T-cell (primary cell): ENCODE data around the gene AGFG1. TPM values are rescaled to one million over a fixed set of nuclear protein-coding genes. Genes with fewer than 3 reads are reported as not detected.

Source experiments
- ATAC-seq, 4 experiments: fragments of 200-7000 bp in 3 of 4; fragments of 150-1000 bp in 1 of 4; cut with Tn5 transposase; replicated peaks in 1 of 4; 1 replicate in 3 of 4; 2 replicates in 1 of 4; pipeline ENCODE4 v1.10.0; 2021; ENCODE audit warnings: moderate library complexity in 3 of 4, mild to moderate bottlenecking in 2 of 4, moderate number of reproducible peaks in 1 of 4
- CTCF ChIA-PET, 2 donors: fragments of 300-600 bp; sonication (Branson Sonifier 250); formaldehyde crosslinking; loops; one replicate each; lab custom pipeline; 2022; ENCODE audit warnings: antibody characterized with exemption in 2 of 2; lab: Charles Lee
- POLR2A ChIA-PET, 2 donors: fragments of 300-600 bp; sonication (Branson Sonifier 250); formaldehyde crosslinking; loops; one replicate each; lab custom pipeline; 2022; ENCODE audit warnings: antibody characterized with exemption in 2 of 2; lab: Charles Lee
- DNase-seq, 35 experiments: peaks; one replicate each; pipeline versions ENCODE4 v3.0.0 to v3.0.0-alpha.2; 2013 to 2023
- H3K27ac ChIP-seq: one replicate; pipeline ENCODE4 v1.5.1; 2013; ENCODE audit warnings: low read length
- H3K27me3 ChIP-seq, 2 experiments: replicated peaks in 1 of 2; 1 replicate in 1 of 2; 2 replicates in 1 of 2; pipeline versions ENCODE4 v1.6.1 to v1.7.0; 2013; ENCODE audit warnings: low read length in 1 of 2, mixed read lengths in 1 of 2; ENCODE audit not compliant: control insufficient read depth in 2 of 2, insufficient read depth in 2 of 2; ENCODE audit errors: extremely low read depth in 1 of 2
- H3K36me3 ChIP-seq, 2 donors: 1 replicate in 1 of 2; 2 replicates in 1 of 2; pipeline versions ENCODE4 v1.6.1 to v1.7.0; 2013; ENCODE audit warnings: low read length in 1 of 2; ENCODE audit not compliant: control insufficient read depth in 2 of 2, insufficient read depth in 1 of 2; ENCODE audit errors: extremely low read depth in 1 of 2
- H3K4me1 ChIP-seq, 2 experiments: 1 replicate in 1 of 2; 2 replicates in 1 of 2; pipeline versions ENCODE4 v1.6.1 to v1.7.0; 2013; ENCODE audit warnings: low read length in 2 of 2, mixed read lengths in 1 of 2; ENCODE audit not compliant: insufficient read depth in 2 of 2, control insufficient read depth in 1 of 2; ENCODE audit errors: extremely low read depth in 1 of 2
- H3K4me3 ChIP-seq, 2 donors: 1 replicate in 1 of 2; 2 replicates in 1 of 2; pipeline versions ENCODE4 v1.5.1 to v1.7.0; 2013; ENCODE audit warnings: mild to moderate bottlenecking in 2 of 2, low read length in 1 of 2, moderate library complexity in 1 of 2; ENCODE audit not compliant: control insufficient read depth in 1 of 2; ENCODE audit errors: extremely low read depth in 1 of 2
- H3K9me3 ChIP-seq: 2 replicates; pipeline ENCODE4 v1.7.0; 2013
- H3K27ac Mint-ChIP-seq, 2 donors: one replicate each; pipeline ENCODE4 v1.8.0; 2020 to 2021; ENCODE audit warnings: mild to moderate bottlenecking in 2 of 2, mixed read lengths in 2 of 2
- H3K27me3 Mint-ChIP-seq, 2 donors: one replicate each; pipeline ENCODE4 v1.8.0; 2021 to 2022; ENCODE audit warnings: mixed read lengths in 2 of 2
- H3K36me3 Mint-ChIP-seq: one replicate; pipeline ENCODE4 v1.8.0; 2021; ENCODE audit warnings: mixed read lengths
- H3K4me1 Mint-ChIP-seq, 3 donors: one replicate each; pipeline ENCODE4 v1.8.0; 2020 to 2022; ENCODE audit warnings: mixed read lengths in 3 of 3, mild to moderate bottlenecking in 1 of 3
- H3K4me3 Mint-ChIP-seq, 3 donors: one replicate each; pipeline ENCODE4 v1.8.0; 2020 to 2022; ENCODE audit warnings: mild to moderate bottlenecking in 3 of 3, mixed read lengths in 3 of 3, moderate library complexity in 3 of 3
- H3K9me3 Mint-ChIP-seq, 3 donors: one replicate each; pipeline ENCODE4 v1.8.0; 2020 to 2022; ENCODE audit warnings: mixed read lengths in 3 of 3
- WGBS: methylation state at CpG from one replicate; pipeline ENCODE4 v1.1.5; 2013; ENCODE audit warnings: missing lambda C conversion rate; ENCODE audit not compliant: insufficient coverage; 5-methylcytosine and 5-hydroxymethylcytosine counted together
- total RNA-seq, 35 experiments: library from RNA in 6 of 35; stranded (reverse) in 6 of 35; fragments of 120-200 nt in 1 of 35; gene quantifications; one replicate each; pipeline versions ENCODE4 v1.2.1 to v1.2.4 and lab custom pipeline; 2013 to 2026

The AGFG1 gene
- total RNA-seq, 5 donors from 2014 or later (not counting 1 experiment from before 2014, with no cell fraction given), result 48.6 to 61.4 (median 53.1) TPM

DNA sequence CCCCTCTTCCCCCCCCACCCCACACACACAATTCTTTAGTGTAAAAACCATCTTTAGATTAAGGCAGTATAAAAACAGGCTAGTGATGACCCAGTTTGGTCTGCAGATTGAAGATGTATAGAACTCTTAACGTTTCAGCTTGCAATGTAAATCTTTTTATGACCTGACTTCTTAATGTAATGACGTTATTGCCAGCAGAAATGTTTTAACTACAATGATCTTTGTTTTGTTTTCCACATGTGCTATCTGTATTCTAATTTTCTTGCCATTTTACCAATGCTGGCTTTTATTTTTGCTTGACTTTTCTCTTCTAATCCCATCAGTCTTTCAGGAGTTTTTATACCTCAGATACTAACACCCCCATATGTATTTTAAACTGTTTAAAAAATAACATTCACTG, 25.2 kb downstream of the AGFG1 start:
- H3K27ac Mint-ChIP-seq, result no peak overlapping the region
- no CpG with 5 or more reads among the region's 2 CpGs for WGBS

GRCh38 chr2:227499627-227500300, 27.8 kb downstream of the AGFG1 start:
- Histone ChIP-seq H3K27ac (no peak overlapping the region), H3K36me3 (peaks cover 5 to 11% of the 10 kb centered on the region in 2 donors), H3K27me3 (no peaks in the 10 kb centered on the region), H3K4me3 (no peak overlapping the region), H3K9me3 (no peaks in the 10 kb centered on the region), H3K4me1 (peaks cover 9% of the 10 kb centered on the region in 2 experiments)
- ATAC-seq (no peak), DNase-seq (no peak)
- no peaks in the 10 kb centered on the region for H3K27me3 Mint-ChIP-seq
- no peaks in the 10 kb centered on the region for H3K9me3 Mint-ChIP-seq
- peaks cover 69 to 83% (median 77%) of the 10 kb centered on the region in 3 donors for H3K4me1 Mint-ChIP-seq
- peaks cover 21% of the 10 kb centered on the region for H3K36me3 Mint-ChIP-seq
- H3K4me3 Mint-ChIP-seq, result no peak overlapping the region
- CTCF ChIA-PET, result interaction anchor here in 1 of 2 donors (0.6 to 1.0 kb wide), 2 partner anchors 46 to 125 kb away, joined by 3 read pairs; no protein-coding TSS in a partner anchor
- WGBS, result 96% methylated on average over 6 of the region's 6 CpGs
- POLR2A ChIA-PET, result interaction anchor here in 1 of 2 donors (0.7 kb wide), 1 partner anchor 37 kb away, joined by 3 read pairs; no protein-coding TSS in a partner anchor
- H3K27ac Mint-ChIP-seq, result peak overlapping the region; percentile 2 to 22

More for the DNA sequence above, 25.2 kb downstream of the AGFG1 start:
- CTCF ChIA-PET, result no interaction called here
- H3K4me3 ChIP-seq, result no peak overlapping the region
- H3K4me1 ChIP-seq, result peaks cover 0 to 3% of the 10 kb centered on the region in 2 experiments
- no peak overlapping the region for H3K4me3 Mint-ChIP-seq
- no peaks in the 10 kb centered on the region for H3K27me3 Mint-ChIP-seq
- peaks cover 29% of the 10 kb centered on the region for H3K36me3 Mint-ChIP-seq
- no peaks in the 10 kb centered on the region for H3K9me3 ChIP-seq
- no peaks in the 10 kb centered on the region for H3K9me3 Mint-ChIP-seq
- no peaks in the 10 kb centered on the region for H3K27me3 ChIP-seq
- DNase-seq (no peak), ATAC-seq (no peak)
- peaks cover 61 to 72% (median 70%) of the 10 kb centered on the region in 3 donors for H3K4me1 Mint-ChIP-seq
- peaks cover 5 to 15% of the 10 kb centered on the region in 2 donors for H3K36me3 ChIP-seq
- no peak overlapping the region for H3K27ac ChIP-seq
- POLR2A ChIA-PET, result no interaction called here

DNA sequence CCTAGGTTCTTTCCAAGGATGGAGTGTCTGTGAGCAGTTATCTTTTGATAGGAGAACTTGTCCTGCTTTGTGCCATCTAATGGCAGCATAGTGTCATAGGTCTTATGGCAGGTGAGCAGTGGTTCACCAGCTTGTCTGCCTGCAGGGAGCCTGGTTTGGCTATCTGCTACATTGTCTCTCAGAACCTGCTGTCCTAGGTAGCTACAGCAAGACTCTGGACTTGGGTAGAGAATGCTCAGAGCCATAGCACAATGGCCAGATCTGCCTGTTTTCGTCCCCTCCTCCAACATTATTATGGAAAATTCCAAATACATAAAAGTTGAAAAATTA, 28.3 kb downstream of the AGFG1 start:
- Histone ChIP-seq H3K27me3 (no peaks in the 10 kb centered on the region), H3K9me3 (no peaks in the 10 kb centered on the region), H3K36me3 (peaks cover 5 to 8% of the 10 kb centered on the region in 2 donors), H3K27ac (no peak overlapping the region), H3K4me1 (peaks cover 9 to 10% of the 10 kb centered on the region in 2 experiments), H3K4me3 (no peak overlapping the region)
- Mint-ChIP-seq H3K4me1 (peaks cover 69 to 83% (median 81%) of the 10 kb centered on the region in 3 donors), H3K27ac (no peak overlapping the region), H3K9me3 (no peaks in the 10 kb centered on the region), H3K36me3 (peaks cover 17% of the 10 kb centered on the region), H3K4me3 (no peak overlapping the region), H3K27me3 (no peaks in the 10 kb centered on the region)
- no CpG with 5 or more reads among the region's 1 CpG for WGBS
- ATAC-seq (peak in 1 of 4 experiments; percentile 35), DNase-seq (no peak)
- ChIA-PET CTCF (interaction anchor here in 1 of 2 donors (0.6 kb wide), 1 partner anchor 126 kb away, joined by 3 read pairs; no protein-coding TSS in a partner anchor), POLR2A (no interaction called here)

DNA sequence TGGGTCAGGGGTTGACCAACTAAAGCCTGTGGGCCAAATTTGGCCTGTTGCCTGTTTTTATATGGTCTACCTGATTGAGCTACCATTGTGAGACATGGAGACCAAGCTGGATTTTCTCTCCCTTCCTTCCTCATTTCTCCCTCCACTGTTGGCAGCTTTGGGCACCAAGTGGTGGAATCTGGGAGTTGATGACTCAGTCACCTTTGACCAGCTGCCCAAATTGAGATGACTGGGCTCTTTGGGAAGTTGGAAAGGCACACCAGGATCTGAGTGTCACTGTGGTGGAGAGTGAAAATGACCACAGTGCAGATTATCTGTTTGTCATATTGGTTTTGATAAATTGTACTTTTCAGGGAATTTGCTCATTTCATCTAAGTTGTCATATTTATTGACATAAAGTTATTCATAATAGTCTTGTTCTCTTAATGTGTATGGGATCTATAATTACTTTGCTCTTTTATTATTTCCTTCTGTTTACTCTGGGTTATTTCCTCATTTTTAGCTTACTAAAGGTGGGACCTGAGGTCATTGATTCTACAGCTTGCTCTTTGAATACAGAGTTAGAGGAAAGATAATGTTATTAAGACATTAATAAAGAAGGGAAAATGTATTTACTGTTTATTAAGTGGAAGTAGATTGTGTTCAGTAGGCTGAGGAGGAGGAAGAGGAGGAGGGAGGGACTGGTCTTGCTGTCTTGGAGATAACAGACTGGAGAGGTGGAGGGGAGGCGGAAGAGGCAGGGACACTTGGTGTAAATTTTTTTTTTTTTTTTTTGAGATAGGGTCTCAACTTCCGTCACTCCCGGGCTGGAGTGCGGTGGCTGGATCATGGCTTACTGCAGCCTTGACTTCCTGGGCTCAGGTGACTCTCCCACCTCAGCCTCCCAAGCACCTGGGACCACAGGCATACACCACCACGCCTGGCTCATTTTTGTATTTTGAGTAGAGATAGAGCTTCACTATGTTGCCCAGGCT, 31.8 kb downstream of the AGFG1 start:
- Mint-ChIP-seq H3K4me3 (peak overlapping the region in 1 of 3 donors; percentile 36), H3K9me3 (no peaks in the 10 kb centered on the region), H3K27me3 (no peaks in the 10 kb centered on the region), H3K27ac (no peak overlapping the region), H3K36me3 (peaks cover 11% of the 10 kb centered on the region), H3K4me1 (peaks cover 84 to 87% (median 87%) of the 10 kb centered on the region in 3 donors)
- H3K9me3 ChIP-seq, result no peaks in the 10 kb centered on the region
- H3K4me1 ChIP-seq, result peaks cover 13 to 17% of the 10 kb centered on the region in 2 experiments
- no peak for ATAC-seq
- WGBS, result no CpG with 5 or more reads among the region's 5 CpGs
- H3K27ac ChIP-seq, result no peak overlapping the region
- H3K27me3 ChIP-seq, result no peaks in the 10 kb centered on the region
- ChIA-PET POLR2A (no interaction called here), CTCF (interaction anchor here (0.7 to 0.9 kb wide), 2 partner anchors 8 to 29 kb away, joined by 3 to 6 read pairs; no protein-coding TSS in a partner anchor)
- H3K4me3 ChIP-seq, result no peak overlapping the region
- peaks cover 5 to 6% of the 10 kb centered on the region in 2 donors for H3K36me3 ChIP-seq
- no peak for DNase-seq

- Histone ChIP-seq H3K27ac (no peak overlapping the region), H3K4me3 (no peak overlapping the region), H3K9me3 (no peaks in the 10 kb centered on the region), H3K4me1 (peaks cover 14 to 17% of the 10 kb centered on the region in 2 experiments), H3K36me3 (peaks cover 5 to 6% of the 10 kb centered on the region in 2 donors), H3K27me3 (no peaks in the 10 kb centered on the region)
- POLR2A ChIA-PET, result no interaction called here
- Mint-ChIP-seq H3K27me3 (no peaks in the 10 kb centered on the region), H3K27ac (no peak overlapping the region), H3K4me1 (peaks cover 86 to 88% (median 86%) of the 10 kb centered on the region in 3 donors), H3K4me3 (peak overlapping the region in 1 of 3 donors; percentile 36), H3K36me3 (peaks cover 11% of the 10 kb centered on the region), H3K9me3 (no peaks in the 10 kb centered on the region)
- DNase-seq (no peak), ATAC-seq (no peak)
- CTCF ChIA-PET, result interaction anchor here in 1 of 2 donors (0.9 kb wide), 1 partner anchor 28 kb away, joined by 6 read pairs; no protein-coding TSS in a partner anchor
- WGBS, result 86% methylated on average over 1 of the region's 3 CpGs
These were observed 32.7 kb downstream of the AGFG1 start for GRCh38 chr2:227504700-227505099.

DNA sequence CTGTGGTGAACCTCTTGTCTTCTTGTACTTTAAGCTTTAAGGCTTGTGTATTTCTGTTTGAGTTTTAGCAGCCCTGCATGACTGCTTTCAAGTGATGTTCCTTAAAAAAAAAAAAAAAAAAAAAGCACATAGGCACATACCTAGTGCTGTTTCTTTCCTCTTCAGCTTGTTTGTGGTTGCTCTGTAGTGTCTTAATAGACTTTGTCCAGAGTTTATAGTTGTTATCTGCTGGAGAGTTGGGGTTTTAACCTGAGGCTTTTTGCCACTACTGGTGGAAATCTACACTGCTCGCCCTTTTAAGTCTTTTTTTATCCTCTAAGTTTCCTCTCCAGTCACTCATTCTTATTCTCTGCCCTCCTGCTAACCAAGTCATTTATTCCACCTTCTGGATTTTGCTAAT, 34.5 kb downstream of the AGFG1 start:
- H3K27ac Mint-ChIP-seq, result no peak overlapping the region

More for the DNA sequence above, 34.5 kb downstream of the AGFG1 start:
- H3K9me3 Mint-ChIP-seq, result no peaks in the 10 kb centered on the region
- ChIA-PET CTCF (interaction anchor here (0.6 to 1.2 kb wide), 4 partner anchors 9 to 126 kb away, joined by 3 to 5 read pairs (median 3); no protein-coding TSS in a partner anchor), POLR2A (interaction anchor here in 1 of 2 donors (0.6 kb wide), 1 partner anchor 55 kb away, joined by 3 read pairs; no protein-coding TSS in a partner anchor)
- no peaks in the 10 kb centered on the region for H3K27me3 Mint-ChIP-seq
- Histone ChIP-seq H3K36me3 (no peaks in the 10 kb centered on the region), H3K4me3 (no peak overlapping the region), H3K9me3 (no peaks in the 10 kb centered on the region), H3K27me3 (no peaks in the 10 kb centered on the region), H3K27ac (no peak overlapping the region), H3K4me1 (peaks cover 16 to 19% of the 10 kb centered on the region in 2 experiments)
- peak in 1 of 4 experiments; percentile 43 for ATAC-seq
- peak overlapping the region in 1 of 3 donors; percentile 29 for H3K4me3 Mint-ChIP-seq
- peaks cover 90 to 92% (median 91%) of the 10 kb centered on the region in 3 donors for H3K4me1 Mint-ChIP-seq
- peaks cover 10% of the 10 kb centered on the region for H3K36me3 Mint-ChIP-seq
- WGBS, result no CpG with 5 or more reads among the region's 1 CpG
- no peak for DNase-seq
